LNCaP clone FGC (cell line): ENCODE results near the gene SLC10A4.

Experiments used
- DNase-seq: peaks from one replicate; pipeline ENCODE4 v3.0.0-alpha.2; 2011; ENCODE audit warnings: low read depth
- H3K4me3 ChIP-seq: 2 replicates; pipeline ENCODE4 v1.5.1; 2011; ENCODE audit warnings: mild to moderate bottlenecking, low read depth, low read length, control low read depth
- TF ChIP-seq, protein P1 (sequence below): IDR thresholded peaks from 2 replicates; pipeline ENCODE4 v1.5.1; 2012; ENCODE audit warnings: mild to moderate bottlenecking; ENCODE audit not compliant: control insufficient read depth, insufficient read depth; ENCODE audit errors: extremely low read depth

The SLC10A4 gene

DNA sequence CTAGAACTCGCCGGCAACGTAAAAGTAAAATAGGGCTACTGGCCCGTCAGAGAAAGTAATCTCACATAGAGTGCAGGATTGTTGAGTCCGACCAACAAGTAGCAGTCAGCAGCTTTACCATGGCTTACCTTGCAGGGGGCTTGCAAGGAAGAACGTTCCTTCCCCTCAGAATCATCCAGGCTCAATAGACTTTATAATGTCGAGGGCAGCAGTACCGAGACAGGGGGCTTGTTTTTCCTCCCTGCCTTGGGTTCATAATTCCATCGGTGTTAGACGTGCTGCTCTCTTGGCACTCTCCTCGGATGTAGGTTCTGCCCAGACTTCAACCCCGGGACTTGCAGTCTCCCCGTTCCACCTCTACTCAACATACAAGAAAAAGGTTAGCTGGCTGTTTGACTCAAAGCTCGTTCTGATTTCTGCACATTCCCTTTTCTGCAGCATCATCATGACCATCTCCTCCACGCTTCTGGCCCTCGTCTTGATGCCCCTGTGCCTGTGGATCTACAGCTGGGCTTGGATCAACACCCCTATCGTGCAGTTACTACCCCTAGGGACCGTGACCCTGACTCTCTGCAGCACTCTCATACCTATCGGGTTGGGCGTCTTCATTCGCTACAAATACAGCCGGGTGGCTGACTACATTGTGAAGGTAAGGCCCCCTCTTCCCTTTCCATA is 1.5 kb downstream of the SLC10A4 start:
- TF ChIP-seq, protein P1, sequence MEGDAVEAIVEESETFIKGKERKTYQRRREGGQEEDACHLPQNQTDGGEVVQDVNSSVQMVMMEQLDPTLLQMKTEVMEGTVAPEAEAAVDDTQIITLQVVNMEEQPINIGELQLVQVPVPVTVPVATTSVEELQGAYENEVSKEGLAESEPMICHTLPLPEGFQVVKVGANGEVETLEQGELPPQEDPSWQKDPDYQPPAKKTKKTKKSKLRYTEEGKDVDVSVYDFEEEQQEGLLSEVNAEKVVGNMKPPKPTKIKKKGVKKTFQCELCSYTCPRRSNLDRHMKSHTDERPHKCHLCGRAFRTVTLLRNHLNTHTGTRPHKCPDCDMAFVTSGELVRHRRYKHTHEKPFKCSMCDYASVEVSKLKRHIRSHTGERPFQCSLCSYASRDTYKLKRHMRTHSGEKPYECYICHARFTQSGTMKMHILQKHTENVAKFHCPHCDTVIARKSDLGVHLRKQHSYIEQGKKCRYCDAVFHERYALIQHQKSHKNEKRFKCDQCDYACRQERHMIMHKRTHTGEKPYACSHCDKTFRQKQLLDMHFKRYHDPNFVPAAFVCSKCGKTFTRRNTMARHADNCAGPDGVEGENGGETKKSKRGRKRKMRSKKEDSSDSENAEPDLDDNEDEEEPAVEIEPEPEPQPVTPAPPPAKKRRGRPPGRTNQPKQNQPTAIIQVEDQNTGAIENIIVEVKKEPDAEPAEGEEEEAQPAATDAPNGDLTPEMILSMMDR, result no peak
- no peak for DNase-seq
- no peak overlapping the region for H3K4me3 ChIP-seq

DNA sequence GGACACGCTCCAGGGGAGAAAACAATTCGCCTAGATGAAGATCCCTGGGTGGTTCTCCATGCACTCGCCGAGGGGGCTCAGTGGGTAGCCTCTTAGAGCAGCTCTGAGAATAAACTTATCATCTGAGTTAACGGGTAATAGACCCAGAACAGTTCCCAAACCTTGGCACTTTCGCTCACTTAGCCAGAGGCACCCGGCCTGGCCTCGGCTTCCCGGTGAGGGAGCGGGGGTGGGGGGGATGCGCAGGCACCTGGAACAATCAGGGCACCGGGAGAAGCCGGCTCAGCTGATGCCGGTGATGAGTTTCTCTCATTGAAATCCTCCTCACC is 6.5 kb downstream of the SLC10A4 start:
- DNase-seq, result no peak
- H3K4me3 ChIP-seq, result no peak overlapping the region
- TF ChIP-seq, protein P1, result no peak

DNA sequence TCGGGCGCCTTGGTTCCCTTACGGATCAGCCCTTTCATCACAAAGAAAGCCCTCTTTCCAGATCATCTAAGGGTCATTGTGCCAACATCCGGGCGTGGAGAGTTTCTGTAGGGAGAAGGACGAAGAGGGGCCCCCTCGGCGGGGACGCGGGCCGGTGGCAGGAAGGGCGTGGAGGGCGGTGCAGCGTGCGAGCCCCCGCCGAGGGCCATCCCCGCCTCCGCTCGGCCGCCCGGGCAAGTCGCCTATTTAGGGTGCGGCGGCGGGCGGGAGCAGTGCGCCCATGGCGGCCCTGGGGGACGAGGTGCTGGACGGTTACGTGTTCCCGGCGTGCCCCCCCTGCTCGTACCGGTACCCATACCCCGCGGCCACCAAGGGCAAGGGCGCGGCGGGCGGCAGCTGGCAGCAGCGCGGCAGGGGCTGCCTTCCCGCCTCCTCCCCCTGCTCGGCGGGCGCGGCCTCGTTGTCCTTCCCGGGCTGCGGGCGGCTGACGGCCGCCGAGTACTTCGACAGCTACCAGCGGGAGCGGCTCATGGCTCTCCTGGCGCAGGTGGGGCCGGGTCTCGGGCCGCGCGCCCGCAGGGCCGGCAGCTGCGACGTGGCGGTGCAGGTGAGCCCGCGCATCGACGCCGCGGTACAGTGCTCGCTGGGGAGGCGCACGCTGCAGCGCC is 7.0 kb downstream of the SLC10A4 start, which contains the start of gene ZAR1:
Gene ZAR1, plus strand, starts transcription at position 241 of the 668 bp plus-strand sequence. Its CDS starts 40 bp downstream, at position 281.
- TF ChIP-seq, protein P1, result no peak
- H3K4me3 ChIP-seq, result no peak within 1 kb of the TSS
- no peak for DNase-seq

DNA sequence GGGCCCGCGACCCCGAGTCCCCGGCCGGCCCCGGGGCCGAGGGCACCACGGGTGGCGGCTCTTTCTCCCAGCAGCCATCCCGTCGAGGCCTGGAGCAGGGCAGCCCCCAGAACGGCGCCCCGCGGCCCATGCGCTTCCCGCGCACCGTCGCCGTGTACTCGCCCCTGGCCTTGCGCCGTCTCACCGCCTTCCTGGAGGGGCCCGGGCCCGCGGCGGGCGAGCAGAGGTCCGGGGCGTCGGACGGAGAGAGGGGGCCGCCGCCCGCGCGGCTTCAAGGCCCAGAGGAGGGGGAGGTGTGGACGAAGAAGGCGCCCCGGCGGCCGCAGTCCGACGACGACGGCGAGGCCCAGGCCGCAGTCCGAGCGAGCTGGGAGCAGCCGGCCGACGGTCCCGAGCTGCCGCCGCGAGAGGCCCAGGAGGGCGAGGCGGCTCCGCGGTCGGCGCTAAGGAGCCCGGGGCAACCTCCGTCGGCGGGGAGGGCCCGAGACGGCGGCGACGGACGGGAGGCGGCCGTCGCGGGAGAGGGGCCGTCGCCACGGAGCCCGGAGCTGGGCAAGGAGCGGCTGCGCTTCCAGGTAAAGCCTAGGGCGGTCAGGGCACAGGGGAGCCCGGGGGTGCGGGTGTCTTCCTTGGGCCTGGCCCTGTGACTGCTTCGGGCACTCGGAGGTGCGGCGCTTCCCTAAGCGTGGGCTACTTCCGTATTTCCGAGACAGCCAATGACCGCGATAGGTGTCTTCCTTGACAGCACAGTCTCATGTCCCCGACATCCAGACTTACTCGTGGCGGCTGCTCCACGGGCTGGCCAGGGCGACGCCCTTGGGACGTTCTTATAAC is 7.8 kb downstream of the SLC10A4 start:
- no peak for DNase-seq
- no peak overlapping the region for H3K4me3 ChIP-seq
- TF ChIP-seq, protein P1, result no peak

DNA sequence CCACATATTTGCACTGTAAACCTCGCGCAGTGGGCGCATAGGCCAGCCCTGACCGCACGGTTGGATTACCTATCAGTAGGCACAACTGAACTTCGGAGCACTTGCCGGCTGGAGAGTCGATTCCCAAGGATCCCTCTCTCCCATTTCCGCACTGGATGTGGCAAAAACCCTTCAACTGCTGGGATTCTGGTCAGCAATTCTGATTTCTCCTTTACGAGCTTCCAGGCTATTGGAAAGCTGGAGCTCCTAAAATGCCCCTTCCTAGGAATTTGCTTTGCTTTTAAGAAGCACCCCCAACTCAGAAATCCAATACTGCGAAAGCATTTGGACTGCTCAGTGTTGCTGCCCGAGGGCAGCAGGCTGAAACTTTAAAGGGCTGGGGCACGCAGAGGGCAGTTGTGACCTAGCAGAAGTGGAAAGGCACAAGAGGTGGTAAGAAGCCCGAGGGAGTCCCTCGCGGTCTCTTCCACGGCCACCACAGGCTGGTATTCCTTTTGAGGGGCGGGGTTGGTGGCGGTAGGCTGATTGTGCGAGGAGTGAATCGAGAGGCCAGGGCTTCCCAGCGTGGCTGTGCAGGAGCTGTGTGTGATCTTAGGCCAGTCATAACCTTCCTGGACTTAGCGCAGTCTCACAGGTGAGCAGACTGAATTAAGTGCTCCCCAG is 8.5 kb downstream of the SLC10A4 start:
- TF ChIP-seq, protein P1, result no peak
- DNase-seq, result no peak
- H3K4me3 ChIP-seq, result no peak overlapping the region

DNA sequence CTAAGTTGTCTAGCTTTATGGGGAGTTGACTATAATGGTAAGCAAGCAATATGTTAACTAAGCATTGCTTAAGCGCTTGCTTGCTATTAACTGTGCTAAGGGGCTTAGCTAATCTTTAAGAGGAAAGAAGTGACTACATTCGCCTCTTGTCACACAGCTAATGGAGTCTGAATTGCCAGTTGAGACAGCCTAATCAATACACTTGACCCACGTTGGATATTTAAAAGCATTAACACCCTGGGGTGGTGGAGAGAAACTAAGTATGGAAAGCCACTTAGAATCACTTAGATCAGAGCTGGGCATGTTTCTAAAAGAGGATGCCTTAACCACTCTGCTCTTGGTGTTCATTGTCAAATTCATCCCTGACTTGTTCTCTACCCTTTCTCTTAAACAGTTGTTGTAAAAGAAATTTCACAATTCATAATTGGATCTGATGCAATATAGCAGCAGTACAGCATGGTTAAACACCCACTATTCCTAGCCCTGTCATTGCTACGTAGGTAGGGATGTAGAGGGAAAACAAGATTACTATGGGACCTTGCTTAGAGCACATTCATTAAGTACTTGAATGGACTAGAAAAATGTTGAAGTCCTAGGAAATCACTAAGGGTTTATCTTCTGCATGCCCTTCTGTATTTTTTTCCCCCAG is 10.4 kb downstream of the SLC10A4 start:
- no peak for DNase-seq
- no peak overlapping the region for H3K4me3 ChIP-seq
- TF ChIP-seq, protein P1, result no peak
